Measurements from ENCODE around the gene NKAIN2.
"Not testable (repeated sequence)": the region's sequence is repeated elsewhere in the genome, so short reads cannot be mapped to it uniquely, and the experiment has no call there.

The NKAIN2 gene

DNA sequence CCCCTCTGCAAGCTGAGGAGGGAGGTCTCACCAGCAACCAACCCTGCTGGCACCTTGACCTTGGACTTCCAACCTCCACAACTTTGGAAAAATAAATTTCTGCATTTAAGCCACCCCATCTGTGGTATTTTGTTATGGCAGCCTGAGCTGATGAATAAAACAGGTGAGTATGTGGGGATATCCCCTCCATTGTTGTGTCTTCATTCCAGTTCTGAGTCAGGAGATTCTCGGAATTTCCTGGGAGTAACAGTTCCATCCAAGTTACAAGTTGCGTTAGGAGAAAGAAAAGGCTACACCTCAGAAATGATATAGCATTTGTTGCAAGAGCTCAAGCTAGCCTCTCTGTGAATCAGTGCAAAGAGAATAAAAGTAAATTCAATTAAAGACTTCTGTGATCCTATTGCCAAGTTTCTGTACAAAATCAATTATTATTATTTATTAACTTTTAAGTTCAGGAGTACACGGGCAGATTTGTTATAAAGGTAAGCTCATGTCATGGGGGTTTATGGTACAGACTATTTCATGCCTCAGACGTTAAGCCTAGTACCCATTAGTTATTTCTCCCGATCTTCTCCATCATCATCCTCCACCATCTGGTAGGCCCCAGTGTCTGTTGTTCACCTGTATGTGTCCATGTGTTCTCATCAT lies 153.0 kb downstream of the NKAIN2 start:
- in situ Hi-C loops (cut with MboI; ENCODE audit: low sequenced_read_pairs), result no loop called here

DNA sequence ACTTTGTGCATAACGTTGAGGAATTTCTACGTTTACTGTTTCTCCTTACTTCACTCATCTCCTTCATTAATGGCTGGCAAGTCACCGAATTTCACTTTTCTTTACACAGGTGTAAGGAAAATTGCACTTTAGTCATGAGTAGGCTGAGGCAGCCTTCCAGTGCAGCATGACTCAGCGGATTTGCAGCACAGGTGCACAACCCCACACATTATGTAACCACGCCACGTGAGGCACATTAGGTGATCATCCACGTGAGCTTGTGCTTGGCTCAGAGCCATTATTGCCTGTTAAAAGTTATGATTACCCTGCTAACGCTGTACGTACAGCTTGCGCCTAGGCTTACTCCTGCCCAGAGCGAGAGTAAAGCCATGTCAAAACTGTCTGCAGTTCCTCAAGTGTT lies 158.8 kb downstream of the NKAIN2 start:
- in situ Hi-C loops (cut with MboI; ENCODE audit: low sequenced_read_pairs), result no loop called here

DNA sequence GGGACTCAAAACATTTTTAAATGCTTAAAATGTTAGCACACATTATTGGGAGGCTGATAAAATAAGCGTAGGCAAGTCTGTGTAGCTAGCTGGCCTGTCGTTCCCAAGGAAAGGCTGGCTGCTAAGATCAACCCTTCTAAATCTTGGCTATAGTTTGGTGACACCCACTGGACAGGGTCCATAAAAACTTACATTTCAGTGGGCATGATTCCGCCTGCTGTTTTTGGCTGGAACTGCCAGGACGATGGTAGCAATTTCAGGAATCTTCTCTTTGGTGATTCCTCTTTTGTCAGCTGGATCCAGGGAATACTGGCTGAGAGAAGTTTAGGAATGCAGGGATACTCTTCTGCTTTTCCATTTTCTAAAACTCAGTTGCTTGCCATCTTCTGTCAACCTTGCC lies 162.2 kb downstream of the NKAIN2 start:
- in situ Hi-C loops (cut with MboI; ENCODE audit: low sequenced_read_pairs), result no loop called here

DNA sequence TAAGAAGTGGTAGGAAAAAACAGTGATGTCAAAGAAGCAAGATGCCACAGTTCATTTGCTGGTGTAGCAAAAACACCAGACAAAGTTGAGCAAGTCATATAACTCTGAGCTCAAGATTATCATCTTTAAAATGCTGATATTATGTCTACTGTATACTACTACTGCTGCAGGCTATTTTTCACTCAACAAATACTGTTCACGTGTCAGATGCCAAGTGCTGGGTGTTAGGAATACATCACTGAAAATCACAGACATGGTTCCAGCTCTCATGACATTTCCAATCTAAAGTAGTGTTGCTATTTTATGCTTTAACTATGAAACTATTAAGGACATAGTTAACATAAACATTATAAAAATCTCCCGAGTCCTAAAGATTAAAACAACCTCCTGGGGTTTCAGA lies 163.0 kb downstream of the NKAIN2 start:
- in situ Hi-C loops (cut with MboI; ENCODE audit: low sequenced_read_pairs), result no loop called here

DNA sequence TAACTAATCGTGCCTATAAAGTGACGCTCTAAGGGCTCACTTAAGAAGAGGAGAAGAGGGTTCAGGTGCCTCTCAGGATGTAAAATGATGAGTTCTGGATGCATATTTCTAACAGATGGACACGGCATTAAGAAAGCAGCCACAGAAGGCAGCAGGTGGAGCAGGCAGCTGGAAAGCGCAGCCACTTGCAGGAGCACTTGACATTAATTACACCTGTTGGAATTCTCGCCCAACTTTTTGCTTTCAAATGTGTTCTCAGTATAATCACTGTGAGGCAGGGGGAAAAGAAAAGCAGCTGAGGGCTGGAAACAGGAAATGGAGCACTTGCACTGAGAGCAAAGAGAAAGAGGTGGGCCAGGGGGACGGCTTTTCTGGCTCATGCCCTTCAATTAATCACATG lies 164.2 kb downstream of the NKAIN2 start:
- in situ Hi-C loops (cut with MboI; ENCODE audit: low sequenced_read_pairs), result no loop called here

DNA sequence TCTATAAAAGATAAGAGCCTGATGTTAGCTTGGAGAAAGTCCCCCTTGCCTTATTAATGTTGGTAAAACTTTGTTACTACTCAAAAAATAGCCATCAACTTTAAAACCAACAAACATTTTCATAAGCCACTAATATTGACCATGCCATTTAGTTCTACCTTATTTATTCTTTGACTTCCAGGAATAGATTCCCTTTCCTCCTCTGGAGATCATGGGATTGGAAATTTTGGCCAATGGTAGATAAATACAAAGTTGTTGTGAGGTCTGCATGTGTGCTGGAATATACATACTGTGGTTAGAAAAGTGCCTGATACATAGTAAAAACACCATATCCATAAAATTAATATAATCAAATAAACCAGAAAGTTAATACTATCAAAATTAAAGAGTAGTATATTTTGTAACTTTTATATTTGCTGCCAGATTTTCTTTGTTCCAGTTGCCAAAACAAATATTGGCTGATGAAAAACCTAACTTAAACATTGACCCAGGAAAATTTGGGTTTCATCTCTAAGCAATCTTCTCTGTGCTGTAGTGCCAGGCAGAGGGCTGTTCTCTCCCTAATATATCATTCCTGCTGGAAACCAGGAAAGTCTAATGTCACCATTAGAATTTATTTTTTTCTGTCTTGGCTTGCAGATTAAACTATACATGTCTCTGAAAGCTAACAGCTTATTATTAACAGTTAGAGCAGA lies 169.1 kb downstream of the NKAIN2 start:
- in situ Hi-C loops (cut with MboI; ENCODE audit: low sequenced_read_pairs), result no loop called here

DNA sequence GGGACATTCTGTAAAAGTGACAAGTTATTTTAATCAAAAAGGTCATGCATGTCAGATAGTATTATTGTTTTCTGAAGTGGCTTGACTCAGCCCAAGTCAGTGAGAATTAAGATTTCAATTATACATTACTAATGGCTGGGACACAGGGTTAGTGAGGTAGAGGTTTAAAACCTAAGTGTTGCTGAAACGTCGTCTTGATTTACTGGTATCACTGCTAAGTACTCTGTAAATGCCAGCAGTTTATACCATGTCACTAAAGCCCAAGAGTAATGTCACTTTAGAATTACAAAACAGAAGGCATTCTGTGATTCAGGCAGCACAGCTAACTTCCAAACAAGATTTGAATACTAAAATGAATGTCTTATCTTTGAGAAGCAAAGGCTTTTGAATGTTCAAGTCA lies 176.6 kb downstream of the NKAIN2 start:
- in situ Hi-C loops (cut with MboI; ENCODE audit: low sequenced_read_pairs), result no loop called here

DNA sequence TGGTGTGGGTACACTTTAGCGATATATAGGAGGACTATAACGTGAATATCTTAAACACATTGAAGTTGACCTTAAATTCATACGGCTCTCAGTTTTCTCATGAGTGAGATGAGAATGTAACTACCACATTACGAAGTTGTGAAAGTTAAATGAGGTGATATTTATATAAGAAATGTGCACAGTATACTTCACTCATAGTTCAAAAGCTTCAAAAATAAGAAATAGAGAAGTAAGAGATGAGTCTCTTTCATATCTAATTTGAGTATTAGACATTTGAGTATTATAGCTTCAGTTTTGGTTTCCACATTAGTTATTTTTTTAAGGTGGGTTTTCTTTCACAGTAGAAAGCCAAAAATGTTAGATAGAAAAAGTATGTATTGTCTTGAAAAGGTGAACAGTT lies 183.3 kb downstream of the NKAIN2 start:
- in situ Hi-C loops (cut with MboI; ENCODE audit: low sequenced_read_pairs), result no loop called here

DNA sequence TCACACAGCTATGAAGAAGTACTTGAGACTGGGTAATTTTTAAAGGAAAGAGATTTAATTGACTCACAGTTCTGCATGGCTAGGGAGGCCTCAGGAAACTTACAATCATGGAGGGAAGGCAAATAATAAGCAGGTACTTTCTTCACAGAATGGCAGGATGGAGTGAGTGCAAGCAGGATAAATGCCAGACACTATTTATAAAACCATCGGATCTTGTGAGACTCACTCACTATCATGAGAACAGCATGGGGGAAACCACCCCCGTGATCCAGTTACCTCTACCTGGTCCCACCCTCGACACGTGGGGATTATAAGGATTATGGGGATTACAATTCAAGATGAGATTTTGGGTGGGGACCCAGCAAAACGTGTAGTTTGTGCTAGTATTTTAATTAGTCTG lies 186.3 kb downstream of the NKAIN2 start:
- in situ Hi-C loops (cut with MboI; ENCODE audit: low sequenced_read_pairs), result not testable (repeated sequence)

DNA sequence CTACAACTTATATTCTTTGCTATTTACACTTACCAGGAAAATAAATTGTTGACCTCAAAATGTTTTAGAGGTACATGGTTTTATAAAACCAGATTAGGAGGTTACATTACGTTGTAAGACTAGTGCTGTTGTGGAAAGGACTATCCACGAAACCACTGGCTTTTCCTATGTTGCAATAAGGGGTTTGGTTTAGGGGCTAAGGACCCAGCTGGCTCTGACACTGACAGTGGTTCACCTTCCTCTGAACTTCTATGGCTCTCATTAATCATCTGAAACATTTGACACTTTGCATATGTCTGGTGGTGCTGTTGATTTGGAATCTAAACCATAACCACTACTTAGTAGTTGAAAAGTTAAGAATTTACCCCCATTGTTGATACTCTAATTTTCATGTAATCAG lies 186.7 kb downstream of the NKAIN2 start:
- in situ Hi-C loops (cut with MboI; ENCODE audit: low sequenced_read_pairs), result no loop called here

DNA sequence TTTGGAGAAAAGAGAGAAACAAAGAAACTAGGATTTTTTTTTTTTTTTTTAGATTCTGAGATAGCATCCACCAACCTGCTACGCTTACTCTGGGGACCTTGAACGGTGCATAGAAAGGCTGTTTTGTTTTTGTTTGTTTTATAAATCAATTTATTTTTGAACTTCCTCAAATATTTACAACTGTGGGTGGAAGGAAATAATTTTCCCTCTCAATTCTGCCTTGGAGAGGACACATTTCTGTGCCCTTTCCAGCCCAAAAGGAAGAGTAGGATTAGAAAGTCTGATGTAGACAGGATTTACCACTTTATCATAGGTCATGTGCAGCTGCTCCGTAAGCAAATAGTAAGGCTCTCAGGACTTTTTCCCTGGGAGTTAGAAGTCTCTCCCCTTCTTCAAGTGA lies 190.5 kb downstream of the NKAIN2 start:
- in situ Hi-C loops (cut with MboI; ENCODE audit: low sequenced_read_pairs), result no loop called here

DNA sequence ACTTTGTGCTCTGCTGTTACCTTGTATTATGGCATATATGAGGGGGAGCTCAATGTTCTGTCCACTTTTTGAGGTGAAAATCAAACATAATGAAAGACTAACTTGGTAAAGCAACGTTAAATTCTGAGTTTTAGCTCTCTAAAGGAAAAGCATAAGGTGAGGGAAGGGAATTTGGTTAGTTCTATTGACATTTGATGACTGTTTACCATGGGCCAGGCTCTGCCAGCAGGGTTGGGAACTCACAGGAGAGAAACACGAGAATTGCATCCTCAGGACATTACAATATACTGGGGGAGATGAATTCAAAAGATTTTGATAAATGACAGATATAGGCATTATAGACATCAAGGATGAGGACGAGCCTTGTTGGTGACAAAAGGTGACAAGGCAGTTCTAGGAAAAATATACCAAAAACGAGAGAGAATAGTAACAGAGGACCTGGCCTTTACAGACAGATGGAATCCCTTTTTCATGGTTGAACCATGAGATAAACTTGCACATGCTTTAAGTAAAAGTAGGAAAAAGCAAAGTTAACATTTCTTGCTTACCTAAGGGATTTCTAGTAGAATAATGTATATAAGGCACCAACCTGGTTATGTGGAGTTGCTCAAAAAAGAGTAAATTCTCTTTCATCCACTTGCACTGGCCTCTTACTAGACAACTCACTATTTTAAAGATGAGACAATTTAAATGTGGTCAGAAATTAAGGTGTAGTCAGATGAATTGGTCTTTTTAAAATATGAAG lies 191.4 kb downstream of the NKAIN2 start:
- in situ Hi-C loops (cut with MboI; ENCODE audit: low sequenced_read_pairs), result no loop called here

DNA sequence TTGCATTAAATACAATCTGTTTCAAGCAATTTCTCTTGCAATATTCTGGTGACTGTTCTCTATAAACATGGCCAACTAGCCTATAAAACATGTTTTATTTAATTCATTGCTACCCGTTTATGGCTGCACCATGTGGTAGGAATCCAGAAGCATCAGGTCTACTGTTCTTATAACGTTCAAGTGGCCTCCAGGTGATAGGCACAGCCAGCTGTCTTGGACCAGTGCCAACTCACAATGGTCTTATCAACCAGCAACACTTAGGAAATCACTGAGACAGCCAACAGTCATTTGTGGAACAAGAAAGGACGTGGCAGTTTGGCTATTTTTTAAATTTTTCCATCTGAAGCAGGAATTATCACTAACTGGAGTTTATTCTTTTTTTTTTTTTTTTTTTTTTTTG lies 193.6 kb downstream of the NKAIN2 start:
- in situ Hi-C loops (cut with MboI; ENCODE audit: low sequenced_read_pairs), result no loop called here

DNA sequence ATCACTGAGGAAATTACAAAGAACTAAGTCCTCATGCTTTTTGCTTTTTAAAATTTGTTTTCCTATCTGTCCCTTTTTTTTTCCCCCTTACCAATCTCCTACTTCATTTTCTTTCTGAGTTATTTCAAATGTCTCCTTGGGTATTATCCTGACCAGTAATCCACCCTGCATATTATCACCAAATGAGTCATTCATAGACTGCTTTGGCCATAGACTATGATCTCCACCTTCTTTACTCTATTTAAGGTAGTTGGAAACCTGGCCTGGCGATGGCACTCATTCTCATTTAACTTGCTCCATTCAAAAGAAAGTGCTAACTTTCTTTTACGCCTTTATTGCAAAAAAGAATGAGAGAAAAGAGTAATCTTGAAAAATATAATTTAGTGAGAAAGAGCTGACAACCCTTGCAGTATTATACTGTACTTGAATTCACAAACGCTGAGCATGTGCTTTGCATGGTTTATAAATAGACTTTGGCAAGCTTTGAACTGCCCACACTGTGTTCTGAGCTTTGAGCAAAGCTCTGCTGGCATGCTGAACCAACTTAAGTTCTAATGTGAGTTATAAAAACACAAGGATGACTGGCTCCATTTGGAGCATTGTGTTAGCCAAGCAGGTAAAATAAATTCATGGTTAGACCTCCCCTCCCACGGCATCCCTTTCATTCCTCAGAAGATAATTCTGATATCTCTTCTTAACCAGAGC lies 198.9 kb downstream of the NKAIN2 start:
- in situ Hi-C loops (cut with MboI; ENCODE audit: low sequenced_read_pairs), result no loop called here

DNA sequence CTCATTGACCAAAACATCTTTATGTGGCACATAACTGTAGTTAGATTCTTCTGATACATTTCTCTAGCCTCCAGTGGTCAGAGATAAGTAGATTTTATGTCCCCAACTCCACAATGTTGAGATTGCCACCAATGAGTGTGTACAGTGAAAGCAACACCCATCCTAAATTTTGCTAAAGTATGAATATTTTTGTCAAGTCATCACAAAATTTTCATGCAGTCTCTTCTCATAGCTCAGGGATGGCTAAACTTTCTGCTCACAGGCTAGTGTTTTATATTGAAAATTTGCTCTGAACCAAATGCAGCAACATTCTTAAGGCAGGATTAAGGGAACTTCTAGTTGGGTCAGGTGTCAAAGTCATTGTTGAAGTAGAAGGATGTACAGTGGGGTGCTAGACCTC lies 203.6 kb downstream of the NKAIN2 start:
- in situ Hi-C loops (cut with MboI; ENCODE audit: low sequenced_read_pairs), result no loop called here

DNA sequence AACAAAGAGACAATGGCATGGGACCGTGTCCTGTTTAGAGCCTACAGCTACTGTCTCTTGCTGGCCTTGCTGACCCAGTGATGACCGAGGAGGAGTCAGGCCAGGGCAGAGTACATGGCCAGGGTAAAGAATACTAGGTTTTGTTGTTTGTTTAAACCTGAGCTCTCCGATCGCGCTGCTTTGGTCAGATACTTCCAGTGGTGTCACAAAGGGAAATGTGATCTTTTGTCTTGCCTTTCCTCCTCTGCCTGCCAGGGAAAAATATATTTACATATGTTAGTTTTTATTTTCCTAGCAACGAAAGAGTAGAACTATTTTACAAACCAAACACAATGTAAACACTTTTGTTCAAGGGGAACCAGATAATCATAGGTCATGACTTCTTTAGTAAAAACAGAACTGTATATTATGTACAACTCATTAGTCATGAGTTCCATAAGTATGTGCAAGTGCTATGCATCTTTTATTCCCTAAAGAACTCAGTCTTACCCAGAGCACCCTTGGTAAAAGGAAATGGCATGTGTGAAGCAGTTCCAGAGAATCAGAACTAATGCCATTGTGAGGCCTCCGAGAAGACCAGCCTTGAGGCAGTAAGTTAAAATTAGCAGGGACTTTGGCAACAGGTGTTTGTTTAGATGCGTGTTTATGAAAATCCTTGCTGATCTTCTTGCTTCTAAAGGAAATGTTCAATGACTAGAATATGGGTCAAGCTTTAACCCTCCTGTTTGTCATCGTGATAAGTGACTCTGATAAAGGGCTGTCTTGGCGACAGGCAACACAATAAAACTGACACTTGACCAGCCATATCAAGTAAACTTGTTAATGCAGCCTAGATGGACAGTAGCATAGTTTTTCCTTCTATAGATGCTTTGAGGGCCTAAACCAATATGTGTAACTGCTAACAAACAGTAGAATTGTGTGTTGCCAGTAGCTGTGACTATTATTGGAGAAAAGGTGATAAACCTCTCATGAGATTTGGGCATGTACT lies 204.6 kb downstream of the NKAIN2 start:
- in situ Hi-C loops (cut with MboI; ENCODE audit: low sequenced_read_pairs), result no loop called here

DNA sequence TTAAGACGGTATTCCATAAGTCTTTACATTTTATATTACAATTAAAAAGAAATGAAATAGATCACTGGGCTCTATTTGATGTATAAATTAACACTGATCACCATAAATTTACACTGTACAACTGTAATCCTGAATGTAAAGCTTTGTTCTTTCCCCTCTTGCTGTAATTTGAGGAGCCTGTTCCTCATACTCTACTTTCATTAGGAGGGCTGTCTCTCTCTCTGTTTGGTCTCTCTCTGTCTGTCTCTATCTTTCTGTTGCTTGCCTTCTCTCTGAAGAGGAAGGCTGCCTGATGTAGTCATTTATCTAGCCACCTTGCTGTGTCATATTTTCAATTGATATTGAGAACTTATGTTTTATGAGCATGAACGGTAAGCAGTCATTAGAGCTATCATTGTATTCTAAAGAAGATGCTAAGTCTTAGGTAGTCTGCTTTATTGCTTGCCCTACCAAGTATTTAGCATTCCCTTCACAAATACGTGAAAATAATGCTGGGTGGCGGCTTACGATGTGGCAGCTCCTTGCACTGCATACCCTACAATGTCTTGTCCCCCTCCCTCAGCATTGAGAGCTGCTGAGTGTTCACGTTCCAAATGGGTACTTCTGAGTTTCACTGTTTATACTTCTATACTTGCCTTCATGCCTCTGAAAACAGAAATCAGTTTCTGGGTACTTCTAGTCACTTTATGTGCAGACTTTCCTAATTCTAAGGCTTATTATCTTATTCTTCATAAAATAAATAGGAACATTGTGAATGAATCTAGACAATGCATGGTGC lies 205.5 kb downstream of the NKAIN2 start:
- in situ Hi-C loops (cut with MboI; ENCODE audit: low sequenced_read_pairs), result no loop called here

DNA sequence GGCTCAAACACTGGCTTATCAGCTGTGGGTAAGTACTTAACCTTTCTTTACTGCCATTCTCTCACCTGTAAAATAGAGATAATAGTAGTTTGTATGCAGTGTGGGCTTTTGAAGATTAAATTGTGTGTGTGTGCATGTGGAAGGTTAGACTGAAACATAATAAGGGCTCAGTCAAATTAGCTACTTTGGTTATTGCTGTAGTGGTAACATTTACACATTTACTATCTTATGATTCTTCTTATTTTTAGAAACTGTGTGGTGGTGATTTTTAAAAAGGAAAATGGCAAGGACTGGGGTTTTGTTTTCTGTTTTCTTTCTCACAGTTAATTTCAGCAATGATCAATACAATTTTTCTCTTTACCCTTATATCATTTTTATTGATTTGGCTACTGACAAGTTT lies 206.9 kb downstream of the NKAIN2 start:
- in situ Hi-C loops (cut with MboI; ENCODE audit: low sequenced_read_pairs), result no loop called here

DNA sequence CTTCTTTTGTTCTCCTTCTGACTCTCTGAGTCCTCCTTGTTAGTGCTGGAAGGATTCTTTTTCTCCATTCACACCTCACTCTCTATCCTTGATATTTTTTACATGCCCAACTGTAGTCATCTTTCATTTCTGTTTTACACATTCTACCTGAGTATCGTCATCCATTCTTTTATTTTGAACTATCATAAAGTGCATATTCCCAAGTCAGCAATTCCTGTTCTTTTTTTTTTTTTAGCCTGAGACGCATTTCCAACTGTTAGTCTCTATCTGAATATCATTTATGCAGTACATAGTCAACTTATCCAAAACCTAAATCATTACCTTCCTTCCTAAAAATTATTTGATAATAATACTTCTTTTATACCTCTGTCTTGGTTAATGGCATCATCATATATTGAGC lies 207.5 kb downstream of the NKAIN2 start:
- in situ Hi-C loops (cut with MboI; ENCODE audit: low sequenced_read_pairs), result no loop called here

DNA sequence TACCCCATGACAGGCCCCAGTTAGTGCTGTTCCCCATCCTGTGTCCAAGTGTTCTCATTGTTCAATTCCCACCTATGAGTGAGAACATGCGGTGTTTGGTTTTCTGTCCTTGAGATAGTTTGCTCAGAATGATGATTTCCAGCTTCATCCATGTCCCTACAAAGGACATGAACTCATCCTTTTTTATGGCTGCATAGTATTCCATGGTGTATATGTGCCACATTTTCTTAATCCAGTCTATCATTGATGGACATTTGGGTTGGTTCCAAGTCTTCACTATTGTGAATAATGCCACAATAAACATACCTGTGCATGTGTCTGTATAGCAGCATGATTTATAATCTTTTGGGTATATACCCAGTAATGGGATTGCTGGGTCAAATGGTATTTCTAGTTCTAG lies 218.4 kb downstream of the NKAIN2 start:
- in situ Hi-C loops (cut with MboI; ENCODE audit: low sequenced_read_pairs), result not testable (repeated sequence)
